Ascending aorta (tissue), 2 donors: ENCODE data around the gene FXYD6. TPM values are rescaled to one million over a fixed set of nuclear protein-coding genes. Genes with fewer than 3 reads are reported as not detected.

ENCODE experiments used
- DNase-seq, 2 donors: peaks; one replicate each; pipeline ENCODE4 v3.0.0-alpha.2; 2019; ENCODE audit warnings: low spot score in 2 of 2
- H3K27ac ChIP-seq, 2 donors: fragments of 200-600 bp; sonication (generic); one replicate each; pipeline ENCODE4 v1.5.1; 2016 to 2017; ENCODE audit warnings: mild to moderate bottlenecking in 1 of 2
- H3K27me3 ChIP-seq: fragments of 200-600 bp; sonication (generic); one replicate; pipeline ENCODE4 v1.5.1; 2017
- H3K36me3 ChIP-seq, 2 donors: fragments of 200-600 bp; sonication (generic); one replicate each; pipeline ENCODE4 v1.5.1; 2016
- H3K4me1 ChIP-seq, 2 donors: fragments of 200-600 bp; sonication (generic); one replicate each; pipeline ENCODE4 v1.5.1; 2016 to 2017; ENCODE audit warnings: mild to moderate bottlenecking in 1 of 2
- H3K4me3 ChIP-seq, 2 donors: fragments of 200-600 bp; sonication (generic); one replicate each; pipeline ENCODE4 v1.5.1; 2016 to 2017; ENCODE audit warnings: mild to moderate bottlenecking in 1 of 2
- H3K9me3 ChIP-seq, 2 donors: fragments of 200-600 bp; sonication (generic); one replicate each; pipeline ENCODE4 v1.5.1; 2016
- intact Hi-C: fragments of 100-400 bp; cut with DNase I; formaldehyde crosslinking; loops from one replicate; pipeline ENCODE4 v1.15.1; 2023
- total RNA-seq: library from RNA; depleted of rRNA; stranded (reverse); fragments of >200 nt; gene quantifications from one replicate; pipeline ENCODE4 v1.1.0, GENCODE V29; 2016
- TF ChIP-seq, protein P1 (sequence below), 3 experiments: fragments of 200-600 bp in 2 of 3; fragments of 450-650 bp in 1 of 3; sonication (generic) in 2 of 3; IDR thresholded peaks; one replicate each; pipeline ENCODE4 v1.5.1; 2016 to 2019; ENCODE audit warnings: antibody characterized with exemption in 3 of 3, mild to moderate bottlenecking in 1 of 3, moderate library complexity in 1 of 3

Gene FXYD6
- total RNA-seq, 1 donor from 2014 or later, result 16.4 TPM

DNA sequence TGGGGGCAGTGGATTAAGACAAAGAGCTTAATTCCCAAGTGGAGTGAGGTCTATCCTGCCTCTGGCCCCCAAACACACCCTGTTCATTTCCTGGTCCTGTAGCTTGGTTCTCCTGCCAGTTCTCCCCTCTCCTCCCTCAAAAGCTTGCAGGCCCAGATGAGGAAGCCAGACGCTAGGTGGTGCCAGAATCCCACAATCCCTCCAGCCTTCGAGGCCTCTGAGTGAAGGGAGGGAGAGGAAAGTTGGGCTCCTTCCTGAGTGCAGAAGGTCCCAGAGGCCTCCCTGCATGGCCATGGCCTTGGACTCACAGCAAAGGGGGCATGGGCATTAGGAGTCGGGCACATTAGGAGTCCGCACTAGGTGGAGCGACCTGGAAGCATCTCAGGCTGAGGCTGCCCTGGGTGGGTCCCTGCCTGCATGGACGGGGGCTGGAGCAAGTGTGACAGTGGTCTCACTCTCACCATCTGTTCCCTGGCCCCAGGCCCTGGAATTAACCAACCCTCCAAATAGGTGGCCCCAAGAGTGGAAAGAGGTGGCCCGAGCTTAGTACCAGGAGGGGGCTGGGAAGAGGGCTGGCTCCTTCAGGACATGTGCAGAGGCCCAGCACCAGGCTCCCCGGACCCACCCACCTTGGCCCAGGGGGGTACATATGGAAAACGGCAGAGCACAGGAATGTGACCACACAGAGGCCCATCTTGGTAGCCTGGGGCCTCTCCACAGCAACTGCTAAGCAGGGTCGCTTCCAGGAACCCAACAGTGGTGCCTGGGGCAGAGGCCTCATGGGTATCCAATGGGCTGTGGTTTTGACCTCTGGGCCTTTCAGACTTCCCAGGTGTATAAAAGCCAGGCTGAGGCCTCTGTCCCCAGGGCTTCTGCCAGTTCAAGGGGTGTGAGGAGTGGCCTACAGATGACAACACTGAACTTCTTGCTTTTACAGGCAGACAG, 57.1 kb downstream of the FXYD6 start:
- TF ChIP-seq, protein P1, sequence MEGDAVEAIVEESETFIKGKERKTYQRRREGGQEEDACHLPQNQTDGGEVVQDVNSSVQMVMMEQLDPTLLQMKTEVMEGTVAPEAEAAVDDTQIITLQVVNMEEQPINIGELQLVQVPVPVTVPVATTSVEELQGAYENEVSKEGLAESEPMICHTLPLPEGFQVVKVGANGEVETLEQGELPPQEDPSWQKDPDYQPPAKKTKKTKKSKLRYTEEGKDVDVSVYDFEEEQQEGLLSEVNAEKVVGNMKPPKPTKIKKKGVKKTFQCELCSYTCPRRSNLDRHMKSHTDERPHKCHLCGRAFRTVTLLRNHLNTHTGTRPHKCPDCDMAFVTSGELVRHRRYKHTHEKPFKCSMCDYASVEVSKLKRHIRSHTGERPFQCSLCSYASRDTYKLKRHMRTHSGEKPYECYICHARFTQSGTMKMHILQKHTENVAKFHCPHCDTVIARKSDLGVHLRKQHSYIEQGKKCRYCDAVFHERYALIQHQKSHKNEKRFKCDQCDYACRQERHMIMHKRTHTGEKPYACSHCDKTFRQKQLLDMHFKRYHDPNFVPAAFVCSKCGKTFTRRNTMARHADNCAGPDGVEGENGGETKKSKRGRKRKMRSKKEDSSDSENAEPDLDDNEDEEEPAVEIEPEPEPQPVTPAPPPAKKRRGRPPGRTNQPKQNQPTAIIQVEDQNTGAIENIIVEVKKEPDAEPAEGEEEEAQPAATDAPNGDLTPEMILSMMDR (IDR thresholded peaks at IDR 0.05), result peak in 1 of 3 experiments; percentile 9
- H3K9me3 ChIP-seq, result no peaks in the 10 kb centered on the region
- no peak overlapping the region for H3K27ac ChIP-seq
- no peaks in the 10 kb centered on the region for H3K36me3 ChIP-seq
- no peaks in the 10 kb centered on the region for H3K27me3 ChIP-seq
- no peak overlapping the region for H3K4me3 ChIP-seq
- DNase-seq, result no peak
- intact Hi-C loops, result loop anchor here (5.0 kb wide), 1 partner anchor 392 kb away; no protein-coding TSS in a partner anchor
- no peaks in the 10 kb centered on the region for H3K4me1 ChIP-seq

DNA sequence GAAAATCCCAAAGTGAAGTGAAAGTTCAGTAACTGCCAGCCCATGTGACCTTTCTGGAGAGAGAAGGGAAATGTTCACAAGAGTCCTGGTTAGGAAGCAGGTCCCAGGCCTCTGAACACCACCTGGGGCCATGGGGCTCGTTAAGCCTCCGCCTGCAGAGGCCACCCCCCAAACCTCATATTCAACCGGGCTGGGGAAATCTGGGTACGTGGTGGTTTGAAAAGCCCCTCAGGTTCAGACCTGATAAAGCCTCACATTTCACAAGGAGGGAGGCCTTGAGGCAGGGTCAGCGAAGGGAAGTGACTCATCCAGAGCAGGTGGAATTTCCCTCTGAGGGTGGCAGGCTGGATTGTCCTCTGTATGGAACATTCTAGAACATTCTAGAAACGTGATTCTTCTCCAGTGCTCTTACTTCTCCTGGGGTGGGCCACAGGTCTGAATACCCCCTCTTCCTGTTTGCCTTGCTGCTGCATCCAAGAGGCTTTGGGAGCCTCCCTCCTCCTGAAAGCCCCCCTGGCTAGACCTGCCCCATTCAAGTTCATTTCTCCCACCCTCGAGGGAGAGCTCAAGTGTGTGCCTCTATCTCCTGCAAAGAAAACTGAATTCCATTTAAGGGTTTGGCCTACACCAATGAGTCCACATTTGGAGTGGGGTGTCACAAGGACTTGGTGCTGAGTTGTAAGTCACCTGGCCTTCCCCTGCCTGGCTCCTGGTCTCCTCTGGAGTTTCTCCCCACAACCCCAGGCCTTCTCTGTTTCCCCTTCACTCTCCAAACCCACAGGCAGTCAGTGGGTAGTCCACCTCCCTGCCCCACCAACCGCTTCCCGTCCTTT, 58.2 kb downstream of the FXYD6 start:
- DNase-seq, result no peak
- Histone ChIP-seq H3K27me3 (no peaks in the 10 kb centered on the region), H3K4me3 (no peak overlapping the region), H3K27ac (no peak overlapping the region), H3K9me3 (no peaks in the 10 kb centered on the region), H3K4me1 (no peaks in the 10 kb centered on the region), H3K36me3 (no peaks in the 10 kb centered on the region)
- intact Hi-C loops, result loop anchor here (5.0 kb wide), 1 partner anchor 391 kb away; no protein-coding TSS in a partner anchor
- TF ChIP-seq, protein P1 (IDR thresholded peaks at IDR 0.05), result peak in 1 of 3 experiments; percentile 9

DNA sequence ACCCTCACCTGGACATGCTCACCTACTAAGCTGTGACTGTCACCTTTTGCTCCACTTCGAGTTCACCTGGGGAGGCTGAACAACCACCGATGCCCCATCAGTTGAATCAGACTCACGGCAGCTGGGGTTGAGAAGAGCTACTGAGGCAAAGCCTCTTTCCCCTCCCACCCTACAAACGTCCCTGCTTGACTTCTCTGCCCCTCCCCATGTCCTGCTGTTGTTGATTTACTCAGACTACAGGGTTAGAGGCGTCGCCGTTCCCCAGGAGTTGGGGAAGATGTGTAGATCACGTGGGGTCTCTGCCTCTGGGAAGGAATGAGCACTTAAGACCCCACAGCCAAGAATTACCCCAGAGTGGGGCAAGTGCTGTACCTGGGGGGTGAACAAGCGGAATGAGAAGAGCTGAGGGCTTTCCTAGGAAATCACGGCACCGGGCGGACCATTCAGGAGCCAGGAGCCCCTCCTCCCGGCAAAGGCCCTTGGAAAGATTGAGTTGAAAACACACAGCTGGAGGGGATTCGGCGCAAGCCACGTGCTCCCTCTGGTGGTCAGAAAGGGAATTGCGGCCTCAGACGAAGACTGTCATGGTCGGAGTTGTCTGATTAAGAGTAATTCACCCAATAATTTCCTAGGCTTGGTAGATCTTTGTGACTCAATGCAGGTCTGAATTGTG, 59.0 kb downstream of the FXYD6 start:
- TF ChIP-seq, protein P1 (IDR thresholded peaks at IDR 0.05), result peak; percentile 93 to 99 (median 96)
- Histone ChIP-seq H3K9me3 (no peaks in the 10 kb centered on the region), H3K4me1 (no peaks in the 10 kb centered on the region), H3K27me3 (no peaks in the 10 kb centered on the region), H3K27ac (peak overlapping the region; percentile 20 to 26), H3K36me3 (no peaks in the 10 kb centered on the region), H3K4me3 (no peak overlapping the region)
- DNase-seq, result peak in 1 of 2 donors; percentile 89
- intact Hi-C loops, result loop anchor here (5.0 kb wide), 1 partner anchor 390 kb away; no protein-coding TSS in a partner anchor

DNA sequence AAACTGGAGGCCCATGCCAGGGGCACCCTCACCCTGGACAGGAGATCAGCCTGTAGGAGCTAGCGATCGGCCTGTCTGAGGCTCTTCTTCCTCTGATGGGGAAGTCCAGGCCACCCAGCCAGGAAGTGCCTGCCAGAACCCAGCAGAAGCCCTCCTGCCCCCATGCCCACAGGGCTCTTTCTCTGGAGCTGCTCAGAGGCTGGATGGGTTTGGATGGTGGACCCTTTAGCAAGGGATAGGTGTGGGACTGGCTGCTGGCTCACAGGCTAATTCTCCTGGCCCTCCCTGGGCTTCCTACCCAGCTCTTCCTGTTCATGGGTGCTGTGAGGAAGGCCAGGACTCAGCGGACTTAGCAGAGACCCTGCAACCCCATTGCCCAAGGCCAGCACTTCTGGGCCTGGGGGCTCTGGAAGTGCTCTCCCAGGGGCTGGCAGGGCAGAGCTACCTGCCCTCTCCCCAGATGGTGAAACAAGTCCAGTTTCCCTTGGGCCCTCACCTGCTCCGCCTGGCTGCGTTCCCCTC, 59.6 kb downstream of the FXYD6 start:
- Histone ChIP-seq H3K4me3 (no peak overlapping the region), H3K27ac (peak overlapping the region; percentile 20 to 26), H3K27me3 (no peaks in the 10 kb centered on the region), H3K4me1 (no peaks in the 10 kb centered on the region), H3K36me3 (no peaks in the 10 kb centered on the region), H3K9me3 (no peaks in the 10 kb centered on the region)
- TF ChIP-seq, protein P1 (IDR thresholded peaks at IDR 0.05), result no peak
- DNase-seq, result no peak
- intact Hi-C loops, result loop anchor here (5.0 kb wide), 1 partner anchor 390 kb away; no protein-coding TSS in a partner anchor
